ENCODE results near the gene MRPL14.

Gene MRPL14

DNA sequence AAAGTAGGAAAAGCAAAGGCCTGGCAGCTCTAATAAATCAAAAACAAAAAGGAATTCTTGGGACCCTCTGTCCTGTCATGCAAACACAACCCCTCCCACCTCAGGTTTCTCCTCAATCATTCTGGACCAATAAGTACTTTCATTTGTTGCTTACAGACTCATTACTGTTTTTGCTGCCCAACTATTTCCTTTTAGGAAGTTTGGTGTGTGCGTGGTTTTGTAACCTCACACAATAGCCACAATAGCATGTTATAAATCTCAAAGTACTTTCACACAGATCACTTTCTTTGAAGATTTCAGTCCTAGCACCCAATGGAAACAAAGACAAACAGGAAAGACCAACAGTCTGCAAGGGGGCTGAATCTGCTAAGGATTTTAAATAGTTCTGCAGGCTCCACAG, 4.5 kb downstream of the MRPL14 start:
- Histone ChIP-seq H3K9ac (ENCODE audit: low read depth, low read length) (no peak overlapping the region), H3K36me3 (ENCODE audit: control insufficient read depth, insufficient read depth, low read length) (no peaks in the 10 kb centered on the region), H3K4me3 (ENCODE audit: low read depth, low read length) (no peak overlapping the region), H3K9me3 (ENCODE audit: control insufficient read depth, insufficient read depth, low read length) (no peaks in the 10 kb centered on the region), H3K4me1 (ENCODE audit: control insufficient read depth, insufficient read depth, low read length) (peaks cover 27% of the 10 kb centered on the region), H3K27ac (ENCODE audit: low read depth, low read length) (no peak overlapping the region), H3K27me3 (ENCODE audit: control insufficient read depth, insufficient read depth, low read length) (no peaks in the 10 kb centered on the region)

DNA sequence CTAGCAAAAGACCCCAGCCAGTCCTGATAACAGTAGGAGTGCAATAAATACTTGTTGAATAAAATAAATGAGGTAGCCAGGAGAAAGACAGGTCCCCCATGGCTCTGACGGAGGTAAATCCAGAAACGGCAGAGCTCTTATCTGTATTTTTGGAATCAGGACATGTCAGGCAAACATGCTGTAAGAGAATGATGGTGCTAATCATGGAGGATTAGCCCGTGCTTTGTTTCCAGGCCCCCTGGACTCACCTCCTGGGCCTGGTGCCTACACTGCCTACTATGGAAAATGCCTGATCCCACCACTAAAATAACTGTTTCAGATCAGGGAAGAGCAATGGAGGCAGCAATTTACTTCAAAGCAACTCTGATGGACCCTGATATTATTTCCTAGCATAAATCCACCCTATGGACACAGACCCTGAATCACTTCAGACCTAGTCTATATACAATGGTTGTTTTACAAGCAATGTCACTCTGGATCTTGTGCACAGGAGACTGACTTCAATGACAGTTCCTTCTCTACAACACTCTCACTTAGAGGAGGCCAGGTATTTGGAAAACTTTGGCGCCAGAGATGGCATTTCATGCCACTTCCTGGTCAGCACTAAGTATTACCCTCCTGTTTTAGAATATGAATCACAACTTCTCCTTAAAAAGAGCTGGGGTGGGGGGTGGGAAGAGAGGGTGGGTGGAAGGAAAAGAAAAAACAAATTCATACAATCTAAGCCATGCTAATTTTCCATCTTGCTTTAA, 6.4 kb downstream of the MRPL14 start:
- H3K9ac ChIP-seq (ENCODE audit: low read depth, low read length) = no peak overlapping the region
- no peaks in the 10 kb centered on the region for H3K9me3 ChIP-seq (ENCODE audit: control insufficient read depth, insufficient read depth, low read length)
- H3K4me3 ChIP-seq (ENCODE audit: low read depth, low read length) = no peak overlapping the region
- H3K27me3 ChIP-seq (ENCODE audit: control insufficient read depth, insufficient read depth, low read length) = no peaks in the 10 kb centered on the region
- no peaks in the 10 kb centered on the region for H3K36me3 ChIP-seq (ENCODE audit: control insufficient read depth, insufficient read depth, low read length)
- peaks cover 21% of the 10 kb centered on the region for H3K4me1 ChIP-seq (ENCODE audit: control insufficient read depth, insufficient read depth, low read length)
- no peak overlapping the region for H3K27ac ChIP-seq (ENCODE audit: low read depth, low read length)

DNA sequence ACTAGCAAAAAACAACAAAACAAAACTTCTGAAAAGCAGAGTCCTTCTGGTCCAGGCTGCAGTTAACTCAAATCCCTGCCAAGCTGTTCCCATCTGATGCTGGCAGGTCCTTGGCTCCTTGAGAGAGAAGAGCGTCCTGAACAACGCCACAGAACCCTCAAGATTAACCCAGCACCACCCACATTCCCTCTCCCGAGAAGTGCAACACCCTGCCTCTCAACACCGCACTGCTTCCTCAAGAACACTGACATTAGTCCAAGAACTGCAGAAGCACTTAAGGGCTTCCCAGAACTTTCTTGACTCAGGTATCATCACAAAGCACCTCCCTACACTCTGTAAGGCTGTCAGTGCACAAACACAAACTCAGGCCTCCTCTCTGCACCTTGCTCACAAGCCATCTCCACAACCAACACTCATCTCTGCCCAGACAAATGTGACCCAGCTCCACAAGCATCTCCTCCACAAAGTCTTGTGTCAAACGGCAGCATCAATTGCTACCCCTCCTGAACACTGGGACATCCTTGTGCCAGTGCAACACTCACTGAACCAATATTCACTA, 7.5 kb downstream of the MRPL14 start:
- peaks cover 9% of the 10 kb centered on the region for H3K36me3 ChIP-seq (ENCODE audit: control insufficient read depth, insufficient read depth, low read length)
- H3K27ac ChIP-seq (ENCODE audit: low read depth, low read length) = no peak overlapping the region
- no peaks in the 10 kb centered on the region for H3K27me3 ChIP-seq (ENCODE audit: control insufficient read depth, insufficient read depth, low read length)
- H3K4me1 ChIP-seq (ENCODE audit: control insufficient read depth, insufficient read depth, low read length) = peaks cover 18% of the 10 kb centered on the region
- no peak overlapping the region for H3K9ac ChIP-seq (ENCODE audit: low read depth, low read length)
- H3K4me3 ChIP-seq (ENCODE audit: low read depth, low read length) = no peak overlapping the region
- H3K9me3 ChIP-seq (ENCODE audit: control insufficient read depth, insufficient read depth, low read length) = no peaks in the 10 kb centered on the region

- Histone ChIP-seq H3K27me3 (ENCODE audit: control insufficient read depth, insufficient read depth, low read length) (no peaks in the 10 kb centered on the region), H3K27ac (ENCODE audit: low read depth, low read length) (no peak overlapping the region), H3K9me3 (ENCODE audit: control insufficient read depth, insufficient read depth, low read length) (no peaks in the 10 kb centered on the region), H3K4me3 (ENCODE audit: low read depth, low read length) (no peak overlapping the region), H3K9ac (ENCODE audit: low read depth, low read length) (no peak overlapping the region), H3K4me1 (ENCODE audit: control insufficient read depth, insufficient read depth, low read length) (peaks cover 8% of the 10 kb centered on the region), H3K36me3 (ENCODE audit: control insufficient read depth, insufficient read depth, low read length) (peaks cover 28% of the 10 kb centered on the region)
Measured at GRCh38 chr6:44117397-44118128, 9.7 kb downstream of the MRPL14 start.

DNA sequence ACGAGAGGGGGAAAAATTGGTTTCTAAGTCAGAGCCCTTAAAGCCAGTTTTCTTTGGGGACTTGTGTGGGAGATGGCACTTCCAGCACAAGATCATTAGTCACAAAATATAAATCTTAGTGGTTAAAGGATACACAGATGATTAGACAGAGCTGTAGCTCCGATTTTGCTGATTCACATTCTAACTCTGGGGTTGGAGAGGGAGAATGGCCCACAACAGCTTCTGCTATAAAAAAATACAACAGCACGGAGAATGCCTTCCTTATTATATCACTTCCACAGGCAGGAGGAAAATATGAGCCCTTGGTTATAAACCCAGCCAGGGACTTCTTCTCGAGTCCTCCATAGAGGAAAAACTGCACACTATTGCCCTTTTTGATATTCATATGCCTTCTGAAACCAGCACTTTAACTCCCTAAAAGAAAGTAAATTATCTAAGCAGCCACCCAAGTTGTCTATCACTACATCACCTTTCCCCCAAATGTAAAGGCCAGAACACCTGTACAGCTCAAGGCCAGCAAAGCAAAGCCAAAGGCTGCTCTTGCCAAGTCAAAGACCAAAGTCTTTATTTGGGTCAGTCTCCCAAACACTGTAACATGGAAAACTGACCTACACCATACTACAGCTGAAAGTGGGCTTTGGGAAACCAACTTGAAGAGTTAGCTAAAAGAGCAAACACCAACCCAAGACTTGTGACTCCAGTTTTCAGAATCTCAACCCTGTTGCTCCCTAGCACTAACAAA, 10.4 kb downstream of the MRPL14 start:
- no peak overlapping the region for H3K9ac ChIP-seq (ENCODE audit: low read depth, low read length)
- no peaks in the 10 kb centered on the region for H3K27me3 ChIP-seq (ENCODE audit: control insufficient read depth, insufficient read depth, low read length)
- no peak overlapping the region for H3K4me3 ChIP-seq (ENCODE audit: low read depth, low read length)
- peaks cover 8% of the 10 kb centered on the region for H3K4me1 ChIP-seq (ENCODE audit: control insufficient read depth, insufficient read depth, low read length)
- no peaks in the 10 kb centered on the region for H3K9me3 ChIP-seq (ENCODE audit: control insufficient read depth, insufficient read depth, low read length)
- H3K36me3 ChIP-seq (ENCODE audit: control insufficient read depth, insufficient read depth, low read length) = peaks cover 36% of the 10 kb centered on the region
- no peak overlapping the region for H3K27ac ChIP-seq (ENCODE audit: low read depth, low read length)

GRCh38 chr6:44115866-44116265, 11.4 kb downstream of the MRPL14 start:
- Histone ChIP-seq H3K36me3 (ENCODE audit: control insufficient read depth, insufficient read depth, low read length) (peaks cover 45% of the 10 kb centered on the region), H3K4me1 (ENCODE audit: control insufficient read depth, insufficient read depth, low read length) (peaks cover 2% of the 10 kb centered on the region), H3K9ac (ENCODE audit: low read depth, low read length) (no peak overlapping the region), H3K27me3 (ENCODE audit: control insufficient read depth, insufficient read depth, low read length) (no peaks in the 10 kb centered on the region), H3K9me3 (ENCODE audit: control insufficient read depth, insufficient read depth, low read length) (no peaks in the 10 kb centered on the region), H3K27ac (ENCODE audit: low read depth, low read length) (no peak overlapping the region), H3K4me3 (ENCODE audit: low read depth, low read length) (no peak overlapping the region)

DNA sequence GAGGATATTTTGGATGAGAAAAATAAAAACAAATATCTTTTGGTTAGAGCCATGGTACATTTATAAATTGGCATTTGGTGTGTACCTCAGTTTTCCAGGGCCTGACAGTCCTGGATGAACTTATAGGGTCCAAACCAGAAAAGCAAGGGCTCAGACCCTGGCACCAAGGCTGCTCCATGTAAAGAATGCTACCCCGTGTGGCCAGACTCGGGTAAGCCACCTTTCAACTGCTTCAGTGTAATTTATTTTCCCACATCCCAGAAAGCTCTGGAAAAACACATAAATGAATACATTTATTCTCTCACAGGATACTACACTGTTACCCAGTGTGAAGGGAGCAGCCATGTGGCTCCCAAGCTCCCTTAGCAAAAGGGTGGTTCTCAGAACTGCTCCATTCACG, 13.8 kb downstream of the MRPL14 start:
- peaks cover 70% of the 10 kb centered on the region for H3K36me3 ChIP-seq (ENCODE audit: control insufficient read depth, insufficient read depth, low read length)

DNA sequence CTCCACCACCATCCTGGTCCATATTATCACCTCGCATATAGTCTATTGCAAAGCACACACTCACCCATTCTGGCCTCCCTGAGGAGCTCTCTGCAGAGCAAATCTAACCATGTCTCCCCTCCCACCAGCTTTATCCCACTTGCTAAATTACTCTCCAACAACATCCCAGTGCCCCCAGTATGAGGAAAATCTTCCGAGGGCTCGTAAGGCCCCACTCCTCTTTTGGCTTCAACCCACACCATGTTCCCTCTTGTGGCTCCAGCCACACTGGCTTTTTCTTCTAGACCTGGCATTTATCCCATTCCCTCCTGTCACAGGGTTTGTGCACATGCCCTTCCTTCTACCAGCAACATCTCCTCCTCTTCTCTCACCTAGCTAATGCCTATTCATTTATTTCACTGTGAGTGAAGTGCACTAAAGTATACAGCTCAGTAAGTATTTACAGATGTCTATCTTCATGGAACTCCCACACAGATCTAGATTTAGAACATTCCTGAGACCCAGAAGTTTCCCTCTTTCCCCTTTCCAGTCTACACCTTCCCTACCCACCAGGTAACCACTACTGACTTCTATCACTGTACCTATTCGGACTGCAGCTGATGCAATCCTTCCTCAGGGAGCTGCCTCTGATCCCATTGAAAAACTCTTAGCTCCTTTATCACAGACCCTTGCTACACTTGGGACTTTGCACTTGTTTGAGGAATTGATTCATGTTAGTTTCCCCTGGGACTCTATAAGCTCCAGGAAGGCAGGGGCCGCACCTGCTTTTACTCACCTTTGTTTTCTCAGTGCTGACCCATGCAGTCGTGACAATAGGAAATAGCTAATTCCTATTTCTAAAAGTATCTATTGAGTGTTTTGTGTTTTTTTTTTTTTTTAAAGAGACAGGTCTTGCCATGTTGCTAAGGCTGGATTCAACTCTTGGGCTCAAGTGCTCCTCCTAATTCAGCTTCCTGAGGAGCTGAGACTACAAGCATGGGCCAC, 15.5 kb downstream of the MRPL14 start:
- H3K9ac ChIP-seq (ENCODE audit: low read depth, low read length) = no peak overlapping the region
- no peaks in the 10 kb centered on the region for H3K9me3 ChIP-seq (ENCODE audit: control insufficient read depth, insufficient read depth, low read length)
- no peaks in the 10 kb centered on the region for H3K27me3 ChIP-seq (ENCODE audit: control insufficient read depth, insufficient read depth, low read length)
- no peak overlapping the region for H3K27ac ChIP-seq (ENCODE audit: low read depth, low read length)
- peaks cover 80% of the 10 kb centered on the region for H3K36me3 ChIP-seq (ENCODE audit: control insufficient read depth, insufficient read depth, low read length)
- no peaks in the 10 kb centered on the region for H3K4me1 ChIP-seq (ENCODE audit: control insufficient read depth, insufficient read depth, low read length)
- no peak overlapping the region for H3K4me3 ChIP-seq (ENCODE audit: low read depth, low read length)

More for the DNA sequence above, 13.8 kb downstream of the MRPL14 start:
- Histone ChIP-seq H3K9me3 (ENCODE audit: control insufficient read depth, insufficient read depth, low read length) (no peaks in the 10 kb centered on the region), H3K9ac (ENCODE audit: low read depth, low read length) (no peak overlapping the region), H3K27me3 (ENCODE audit: control insufficient read depth, insufficient read depth, low read length) (no peaks in the 10 kb centered on the region), H3K4me1 (ENCODE audit: control insufficient read depth, insufficient read depth, low read length) (no peaks in the 10 kb centered on the region), H3K4me3 (ENCODE audit: low read depth, low read length) (no peak overlapping the region), H3K27ac (ENCODE audit: low read depth, low read length) (no peak overlapping the region)

DNA sequence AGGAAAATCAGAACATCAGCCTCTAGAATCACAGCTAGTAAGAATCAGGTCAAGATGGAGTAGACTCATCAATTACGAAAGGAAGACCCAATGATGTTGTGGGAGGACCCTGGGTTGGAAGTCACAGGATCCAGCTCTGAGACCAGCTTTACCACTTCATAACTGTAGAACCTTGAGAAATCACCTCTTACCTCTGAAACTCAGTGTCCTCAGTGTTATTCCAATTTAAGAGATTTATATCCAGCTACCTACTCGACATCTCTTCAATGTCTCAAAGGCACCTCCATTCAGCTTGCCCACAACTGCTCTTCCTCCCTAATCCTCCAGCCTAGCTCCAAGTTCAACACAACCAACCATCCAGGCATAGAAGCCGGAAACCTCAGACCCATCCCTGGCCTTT, 16.3 kb downstream of the MRPL14 start:
- no peak overlapping the region for H3K4me3 ChIP-seq (ENCODE audit: low read depth, low read length)
- H3K4me1 ChIP-seq (ENCODE audit: control insufficient read depth, insufficient read depth, low read length) = no peaks in the 10 kb centered on the region
- no peaks in the 10 kb centered on the region for H3K27me3 ChIP-seq (ENCODE audit: control insufficient read depth, insufficient read depth, low read length)
- no peak overlapping the region for H3K9ac ChIP-seq (ENCODE audit: low read depth, low read length)
- H3K36me3 ChIP-seq (ENCODE audit: control insufficient read depth, insufficient read depth, low read length) = peaks cover 88% of the 10 kb centered on the region
- H3K9me3 ChIP-seq (ENCODE audit: control insufficient read depth, insufficient read depth, low read length) = no peaks in the 10 kb centered on the region
- H3K27ac ChIP-seq (ENCODE audit: low read depth, low read length) = no peak overlapping the region

- Histone ChIP-seq H3K27me3 (ENCODE audit: control insufficient read depth, insufficient read depth, low read length) (no peaks in the 10 kb centered on the region), H3K9me3 (ENCODE audit: control insufficient read depth, insufficient read depth, low read length) (no peaks in the 10 kb centered on the region), H3K36me3 (ENCODE audit: control insufficient read depth, insufficient read depth, low read length) (peaks cover 87% of the 10 kb centered on the region), H3K4me1 (ENCODE audit: control insufficient read depth, insufficient read depth, low read length) (no peaks in the 10 kb centered on the region), H3K9ac (ENCODE audit: low read depth, low read length) (no peak overlapping the region), H3K4me3 (ENCODE audit: low read depth, low read length) (no peak overlapping the region), H3K27ac (ENCODE audit: low read depth, low read length) (no peak overlapping the region)
Measured at GRCh38 chr6:44110005-44110676, 17.1 kb downstream of the MRPL14 start.
